Activated T-cell treated with anti-CD3 and anti-CD28 coated beads, Interleukin-2, amount 50 U/mL, for 72 hours (primary cell): Measurements from ENCODE around the gene JAZF1. TPM values are rescaled to one million over a fixed set of nuclear protein-coding genes. Genes with fewer than 3 reads are reported as not detected.

Experiments used
- ATAC-seq, 2 donors: fragments of 150-1000 bp; cut with Tn5 transposase; replicated peaks in 1 of 2; 2 replicates each; pipeline ENCODE4 v1.10.0; 2021; ENCODE audit warnings: moderate library complexity in 2 of 2, mild to moderate bottlenecking in 1 of 2
- DNase-seq, 2 donors: peaks; one replicate each; pipeline ENCODE4 v3.0.0; 2021 to 2022; ENCODE audit warnings: mixed read lengths in 1 of 2
- H3K27ac Mint-ChIP-seq: one replicate; pipeline ENCODE4 v1.8.0; 2022; ENCODE audit warnings: mild to moderate bottlenecking, moderate library complexity, mixed read lengths
- H3K27me3 Mint-ChIP-seq: one replicate; pipeline ENCODE4 v1.8.0; 2022; ENCODE audit warnings: low read depth, mixed read lengths
- H3K36me3 Mint-ChIP-seq, 2 donors: one replicate each; pipeline ENCODE4 v1.8.0; 2022; ENCODE audit warnings: mixed read lengths in 2 of 2, mild to moderate bottlenecking in 1 of 2; ENCODE audit not compliant: insufficient read depth in 2 of 2
- H3K4me1 Mint-ChIP-seq: one replicate; pipeline ENCODE4 v1.8.0; 2022; ENCODE audit warnings: low read depth, mixed read lengths
- H3K4me3 Mint-ChIP-seq, 2 donors: one replicate each; pipeline ENCODE4 v1.8.0; 2022; ENCODE audit warnings: mild to moderate bottlenecking in 2 of 2, mixed read lengths in 2 of 2, moderate library complexity in 2 of 2
- H3K9me3 Mint-ChIP-seq, 2 donors: one replicate each; pipeline ENCODE4 v1.8.0; 2022; ENCODE audit warnings: mixed read lengths in 2 of 2
- total RNA-seq, 2 donors: library from RNA; stranded (reverse); gene quantifications; one replicate each; pipeline ENCODE4 v1.2.3, GENCODE V29; 2022

Gene JAZF1
- total RNA-seq, 2 donors from 2014 or later, result 4.3 to 7.9 TPM

- no peak for DNase-seq
- Mint-ChIP-seq H3K27me3 (no peaks in the 10 kb centered on the region), H3K36me3 (peaks cover 0 to 1% of the 10 kb centered on the region in 2 donors), H3K9me3 (no peaks in the 10 kb centered on the region), H3K4me1 (peaks cover 28% of the 10 kb centered on the region), H3K27ac (no peak overlapping the region), H3K4me3 (peak overlapping the region in 1 of 2 donors; percentile 73)
- peak in 1 of 2 donors; percentile 10 for ATAC-seq
Observed at GRCh38 chr7:27971171-27971812, 209.3 kb downstream of the JAZF1 start.

- Mint-ChIP-seq H3K9me3 (no peaks in the 10 kb centered on the region), H3K4me3 (no peak overlapping the region), H3K27me3 (no peaks in the 10 kb centered on the region), H3K4me1 (peaks cover 28% of the 10 kb centered on the region), H3K27ac (no peak overlapping the region), H3K36me3 (peaks cover 0 to 1% of the 10 kb centered on the region in 2 donors)
- ATAC-seq, result no peak
- DNase-seq, result no peak
Observed at GRCh38 chr7:27970350-27970749, 210.2 kb downstream of the JAZF1 start.

GRCh38 chr7:27969346-27969745, 211.2 kb downstream of the JAZF1 start:
- DNase-seq, result no peak
- H3K27ac Mint-ChIP-seq, result no peak overlapping the region
- peaks cover 0 to 1% of the 10 kb centered on the region in 2 donors for H3K36me3 Mint-ChIP-seq
- no peak overlapping the region for H3K4me3 Mint-ChIP-seq
- no peaks in the 10 kb centered on the region for H3K9me3 Mint-ChIP-seq
- peaks cover 28% of the 10 kb centered on the region for H3K4me1 Mint-ChIP-seq
- ATAC-seq, result no peak
- no peaks in the 10 kb centered on the region for H3K27me3 Mint-ChIP-seq

- Mint-ChIP-seq H3K36me3 (no peaks in the 10 kb centered on the region), H3K4me1 (peaks cover 21% of the 10 kb centered on the region), H3K27ac (no peak overlapping the region), H3K9me3 (no peaks in the 10 kb centered on the region), H3K27me3 (no peaks in the 10 kb centered on the region), H3K4me3 (no peak overlapping the region)
- ATAC-seq, result no peak
- no peak for DNase-seq
Observed at GRCh38 chr7:27967639-27968038, 213.0 kb downstream of the JAZF1 start.

DNA sequence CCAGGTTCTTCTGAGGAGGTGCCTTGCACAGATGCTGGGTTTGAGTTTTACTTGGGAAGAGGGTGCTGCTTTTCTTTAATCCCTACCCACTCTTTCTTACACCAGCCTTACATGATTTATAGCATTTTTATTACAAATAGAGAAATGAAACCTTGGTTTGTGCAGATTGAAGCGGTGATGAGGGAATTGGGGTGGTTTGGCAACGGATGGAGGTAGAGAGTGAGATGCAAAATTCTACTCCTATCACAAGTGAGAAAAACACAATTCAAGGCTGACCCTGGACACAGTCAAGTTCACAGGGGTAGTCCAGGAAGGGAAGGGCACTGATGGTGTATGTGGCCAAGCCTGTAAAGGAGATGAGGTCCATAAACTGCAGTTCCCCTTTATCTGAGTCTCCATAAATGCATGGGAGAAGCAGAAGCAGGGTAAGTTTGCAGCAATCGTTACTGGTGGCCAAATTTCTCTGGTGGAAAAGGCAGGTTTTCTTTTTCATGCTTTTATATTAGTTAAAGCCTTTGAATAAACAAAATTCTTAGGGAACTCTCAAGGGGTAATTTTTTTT, 214.3 kb downstream of the JAZF1 start:
- H3K4me1 Mint-ChIP-seq, result peaks cover 15% of the 10 kb centered on the region
- H3K27me3 Mint-ChIP-seq, result no peaks in the 10 kb centered on the region
- H3K9me3 Mint-ChIP-seq, result no peaks in the 10 kb centered on the region
- H3K36me3 Mint-ChIP-seq, result no peaks in the 10 kb centered on the region
- no peak overlapping the region for H3K4me3 Mint-ChIP-seq
- no peak overlapping the region for H3K27ac Mint-ChIP-seq
- DNase-seq (no peak), ATAC-seq (no peak)

GRCh38 chr7:27965650-27966049, 214.9 kb downstream of the JAZF1 start:
- Mint-ChIP-seq H3K27me3 (no peaks in the 10 kb centered on the region), H3K36me3 (no peaks in the 10 kb centered on the region), H3K4me1 (peaks cover 8% of the 10 kb centered on the region), H3K27ac (no peak overlapping the region), H3K9me3 (no peaks in the 10 kb centered on the region), H3K4me3 (no peak overlapping the region)
- no peak for DNase-seq
- no peak for ATAC-seq

DNA sequence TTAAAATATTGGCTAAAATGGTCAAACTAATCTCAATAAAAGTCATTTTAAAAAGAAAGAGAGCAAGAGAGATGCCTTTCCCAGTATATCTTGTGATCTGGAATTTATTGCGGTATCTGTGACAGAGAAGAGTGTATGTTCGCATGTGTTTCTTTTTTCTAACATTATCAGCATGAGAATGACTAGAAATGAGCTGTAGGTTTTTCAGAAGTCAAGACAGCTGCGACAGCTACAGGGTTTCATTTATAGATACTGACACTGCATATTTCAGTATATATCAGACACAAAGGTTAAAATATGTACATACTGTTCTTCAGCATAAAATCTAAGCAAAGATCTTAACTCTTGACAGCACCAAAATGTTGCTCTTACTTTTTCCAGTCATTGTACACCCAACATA, 215.8 kb downstream of the JAZF1 start:
- no peaks in the 10 kb centered on the region for H3K36me3 Mint-ChIP-seq
- no peak for DNase-seq

GRCh38 chr7:27963056-27963455, 217.5 kb downstream of the JAZF1 start:
- Mint-ChIP-seq H3K9me3 (no peaks in the 10 kb centered on the region), H3K27me3 (no peaks in the 10 kb centered on the region), H3K4me1 (peaks cover 7% of the 10 kb centered on the region), H3K27ac (no peak overlapping the region), H3K4me3 (no peak overlapping the region), H3K36me3 (no peaks in the 10 kb centered on the region)
- ATAC-seq (no peak), DNase-seq (no peak)

More for the DNA sequence above, 215.8 kb downstream of the JAZF1 start:
- Mint-ChIP-seq H3K9me3 (no peaks in the 10 kb centered on the region), H3K27me3 (no peaks in the 10 kb centered on the region), H3K4me1 (peaks cover 7% of the 10 kb centered on the region), H3K4me3 (no peak overlapping the region), H3K27ac (no peak overlapping the region)
- no peak for ATAC-seq

DNA sequence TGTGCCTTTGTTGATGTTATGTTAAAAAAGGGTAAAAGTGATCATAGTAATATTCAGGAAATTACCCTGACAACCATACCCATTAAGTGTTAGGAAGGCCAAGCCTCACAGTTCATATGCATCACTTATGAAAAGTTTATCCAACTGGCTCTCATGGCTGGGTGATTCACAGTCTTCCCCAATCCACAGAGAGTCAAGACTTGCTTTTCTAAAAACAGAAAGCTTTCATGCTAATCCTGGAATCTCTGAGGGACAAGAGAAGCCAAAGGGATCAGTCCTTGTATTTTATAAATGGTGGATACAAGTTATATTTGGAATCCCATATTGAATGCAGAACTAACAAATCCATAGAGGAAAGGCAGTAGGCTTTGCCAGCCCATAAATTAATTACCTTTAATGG, 218.3 kb downstream of the JAZF1 start:
- Mint-ChIP-seq H3K27ac (no peak overlapping the region), H3K27me3 (no peaks in the 10 kb centered on the region), H3K36me3 (no peaks in the 10 kb centered on the region), H3K4me1 (peaks cover 7% of the 10 kb centered on the region), H3K4me3 (no peak overlapping the region), H3K9me3 (no peaks in the 10 kb centered on the region)
- no peak for ATAC-seq
- DNase-seq, result no peak

- Mint-ChIP-seq H3K4me1 (peaks cover 7% of the 10 kb centered on the region), H3K36me3 (no peaks in the 10 kb centered on the region), H3K4me3 (no peak overlapping the region), H3K9me3 (no peaks in the 10 kb centered on the region), H3K27ac (no peak overlapping the region), H3K27me3 (no peaks in the 10 kb centered on the region)
- ATAC-seq, result peak in 1 of 2 donors; percentile 45
- no peak for DNase-seq
Observed at GRCh38 chr7:27961255-27961654, 219.3 kb downstream of the JAZF1 start.

GRCh38 chr7:27960415-27960814, 220.2 kb downstream of the JAZF1 start:
- ATAC-seq, result no peak

DNA sequence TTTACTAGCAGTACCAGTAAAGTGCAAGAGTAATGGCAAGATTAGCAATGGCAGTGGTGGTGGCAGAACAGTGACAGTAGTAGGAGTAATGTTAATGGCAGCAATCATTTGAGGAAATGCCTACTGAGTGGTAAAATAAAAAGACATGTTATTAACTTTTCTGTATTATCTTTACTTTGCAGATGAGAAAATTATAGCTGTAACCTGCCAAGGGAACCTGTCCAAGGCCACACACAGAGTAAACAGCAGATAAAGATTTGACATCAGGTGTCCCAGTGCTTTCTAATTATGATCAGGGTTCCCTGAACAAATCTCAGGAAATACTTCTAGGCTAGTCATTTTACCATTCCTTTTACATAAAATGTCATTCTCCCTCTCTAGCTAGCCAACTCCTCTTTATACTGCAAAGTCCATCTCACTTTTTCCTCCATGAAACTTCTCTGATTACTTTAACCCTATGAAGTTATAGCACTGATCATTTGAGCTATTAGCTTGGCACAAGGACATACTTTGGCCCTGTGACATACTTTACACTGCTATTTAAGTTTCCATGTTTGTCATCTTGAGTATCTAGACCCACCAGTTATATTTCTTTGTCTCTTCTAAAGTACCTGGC, 221.6 kb downstream of the JAZF1 start:
- Mint-ChIP-seq H3K27ac (no peak overlapping the region), H3K27me3 (no peaks in the 10 kb centered on the region), H3K9me3 (no peaks in the 10 kb centered on the region), H3K4me1 (peaks cover 10% of the 10 kb centered on the region), H3K4me3 (no peak overlapping the region), H3K36me3 (peaks cover 0 to 1% of the 10 kb centered on the region in 2 donors)
- ATAC-seq (no peak), DNase-seq (no peak)

More at GRCh38 chr7:27960415-27960814, 220.2 kb downstream of the JAZF1 start:
- H3K27me3 Mint-ChIP-seq, result no peaks in the 10 kb centered on the region
- H3K27ac Mint-ChIP-seq, result no peak overlapping the region
- no peaks in the 10 kb centered on the region for H3K36me3 Mint-ChIP-seq
- H3K9me3 Mint-ChIP-seq, result no peaks in the 10 kb centered on the region
- no peak overlapping the region for H3K4me3 Mint-ChIP-seq
- H3K4me1 Mint-ChIP-seq, result peaks cover 7% of the 10 kb centered on the region
- DNase-seq, result no peak

DNA sequence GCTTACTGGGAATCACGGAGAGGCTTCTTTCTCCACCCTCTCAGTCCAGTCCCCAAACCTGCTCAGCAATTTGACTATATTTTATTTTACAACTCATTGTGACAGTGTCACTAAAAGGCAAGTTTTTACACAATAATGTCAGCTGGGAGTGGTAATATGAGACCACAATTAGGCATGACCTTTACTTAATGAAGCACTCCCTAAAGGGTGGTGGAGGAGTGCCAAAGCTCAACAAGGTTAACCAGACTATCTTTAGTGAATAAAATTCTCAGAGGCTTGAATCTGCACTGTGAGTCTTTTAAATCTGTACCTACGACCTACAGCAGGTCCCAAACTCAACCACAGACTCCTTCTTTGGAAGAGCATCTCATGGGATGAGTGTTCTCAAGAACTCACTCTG, 225.0 kb downstream of the JAZF1 start:
- Mint-ChIP-seq H3K27me3 (no peaks in the 10 kb centered on the region), H3K4me3 (no peak overlapping the region), H3K27ac (no peak overlapping the region), H3K4me1 (peaks cover 22% of the 10 kb centered on the region), H3K9me3 (no peaks in the 10 kb centered on the region), H3K36me3 (peaks cover 0 to 1% of the 10 kb centered on the region in 2 donors)
- no peak for ATAC-seq
- DNase-seq, result no peak
